Tibial nerve (tissue), 4 donors: ENCODE data around the gene BMERB1. TPM values are rescaled to one million over a fixed set of nuclear protein-coding genes. Genes with fewer than 3 reads are reported as not detected.
"Not testable (repeated sequence)": the region's sequence is repeated elsewhere in the genome, so short reads cannot be mapped to it uniquely, and the experiment has no call there.

Source experiments
- DNase-seq, 2 donors: peaks; one replicate each; pipeline ENCODE4 v3.0.0-alpha.2; 2019; ENCODE audit warnings: low spot score in 2 of 2
- H3K27ac ChIP-seq, 4 donors: fragments of 200-600 bp; sonication (generic) in 3 of 4; one replicate each; pipeline ENCODE4 v1.5.1; 2017 to 2019; ENCODE audit warnings: mild to moderate bottlenecking in 1 of 4
- H3K27me3 ChIP-seq, 2 donors: fragments of 200-600 bp; sonication (generic) in 1 of 2; one replicate each; pipeline versions ENCODE4 v1.5.1 to v1.6.0; 2017 to 2019
- H3K36me3 ChIP-seq, 3 donors: fragments of 200-600 bp; sonication (generic); one replicate each; pipeline ENCODE4 v1.5.1; 2018 to 2019
- H3K4me1 ChIP-seq, 4 donors: fragments of 200-600 bp; sonication (generic) in 3 of 4; one replicate each; pipeline ENCODE4 v1.5.1; 2017 to 2019
- H3K4me3 ChIP-seq, 4 donors: fragments of 200-600 bp; sonication (generic) in 3 of 4; one replicate each; pipeline ENCODE4 v1.5.1; 2017 to 2019; ENCODE audit warnings: mild to moderate bottlenecking in 1 of 4, moderate library complexity in 1 of 4
- H3K9me3 ChIP-seq, 4 donors: fragments of 200-600 bp; sonication (generic) in 3 of 4; one replicate each; pipeline ENCODE4 v1.5.1; 2017 to 2019
- EP300 ChIP-seq, 2 donors: sonication (generic); formaldehyde crosslinking; IDR thresholded peaks; one replicate each; pipeline ENCODE4 v1.6.1; 2017; ENCODE audit warnings: antibody characterized with exemption in 2 of 2, mild to moderate bottlenecking in 1 of 2
- POLR2A ChIP-seq, 2 donors: fragments of 450-650 bp; IDR thresholded peaks; one replicate each; pipeline ENCODE4 v1.6.1; 2017; ENCODE audit warnings: antibody characterized with exemption in 2 of 2, mild to moderate bottlenecking in 2 of 2, moderate library complexity in 2 of 2
- WGBS, 2 donors: methylation state at CpG; one replicate each; pipeline ENCODE4 v1.1.5; 2018; 5-methylcytosine and 5-hydroxymethylcytosine counted together
- total RNA-seq, 4 donors: library from RNA; depleted of rRNA; stranded (reverse); fragments of >200 nt; gene quantifications; one replicate each; pipeline ENCODE4 v1.1.0, GENCODE V29; 2016
- TF ChIP-seq, protein P1 (sequence below), 5 experiments: fragments of 200-600 bp in 3 of 5; fragments of 450-650 bp in 2 of 5; sonication (generic) in 3 of 5; IDR thresholded peaks; one replicate each; pipeline ENCODE4 v1.5.1; 2016 to 2019; ENCODE audit warnings: antibody characterized with exemption in 5 of 5, mild to moderate bottlenecking in 3 of 5, moderate library complexity in 2 of 5

Gene BMERB1
- total RNA-seq, 4 donors from 2014 or later, result 42.9 to 85.9 (median 54.8) TPM

DNA sequence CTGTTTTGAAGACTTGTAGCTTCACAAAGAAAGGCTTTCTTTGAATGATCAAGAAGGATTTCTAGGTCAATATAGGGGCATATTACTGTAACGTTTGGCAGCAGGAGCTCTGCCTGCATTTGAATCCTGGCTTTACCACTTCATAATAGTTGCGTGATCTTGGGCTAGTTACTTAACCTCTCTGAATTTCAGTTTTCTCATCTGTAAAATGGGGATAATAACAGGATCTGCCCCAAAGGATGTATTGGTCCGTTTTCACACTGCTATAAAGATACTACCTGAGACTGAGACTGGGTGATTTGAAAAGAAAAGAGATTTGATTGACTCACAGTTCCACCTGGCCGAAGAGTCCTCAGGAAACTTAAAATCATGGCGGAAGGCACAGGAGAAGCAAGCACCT lies 12.5 kb downstream of the BMERB1 start:
- H3K4me3 ChIP-seq, result no peak overlapping the region
- DNase-seq, result no peak
- 87 to 91% methylated on average over 5 of the region's 5 CpGs for WGBS, 2 donors
- H3K4me1 ChIP-seq, result no peaks in the 10 kb centered on the region
- H3K27ac ChIP-seq, result no peak overlapping the region
- TF ChIP-seq EP300 (IDR thresholded peaks at IDR 0.05) (no peak), POLR2A (IDR thresholded peaks at IDR 0.05) (no peak)
- TF ChIP-seq, protein P1, sequence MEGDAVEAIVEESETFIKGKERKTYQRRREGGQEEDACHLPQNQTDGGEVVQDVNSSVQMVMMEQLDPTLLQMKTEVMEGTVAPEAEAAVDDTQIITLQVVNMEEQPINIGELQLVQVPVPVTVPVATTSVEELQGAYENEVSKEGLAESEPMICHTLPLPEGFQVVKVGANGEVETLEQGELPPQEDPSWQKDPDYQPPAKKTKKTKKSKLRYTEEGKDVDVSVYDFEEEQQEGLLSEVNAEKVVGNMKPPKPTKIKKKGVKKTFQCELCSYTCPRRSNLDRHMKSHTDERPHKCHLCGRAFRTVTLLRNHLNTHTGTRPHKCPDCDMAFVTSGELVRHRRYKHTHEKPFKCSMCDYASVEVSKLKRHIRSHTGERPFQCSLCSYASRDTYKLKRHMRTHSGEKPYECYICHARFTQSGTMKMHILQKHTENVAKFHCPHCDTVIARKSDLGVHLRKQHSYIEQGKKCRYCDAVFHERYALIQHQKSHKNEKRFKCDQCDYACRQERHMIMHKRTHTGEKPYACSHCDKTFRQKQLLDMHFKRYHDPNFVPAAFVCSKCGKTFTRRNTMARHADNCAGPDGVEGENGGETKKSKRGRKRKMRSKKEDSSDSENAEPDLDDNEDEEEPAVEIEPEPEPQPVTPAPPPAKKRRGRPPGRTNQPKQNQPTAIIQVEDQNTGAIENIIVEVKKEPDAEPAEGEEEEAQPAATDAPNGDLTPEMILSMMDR (IDR thresholded peaks at IDR 0.05), result no peak
- H3K27me3 ChIP-seq, result no peaks in the 10 kb centered on the region
- H3K36me3 ChIP-seq, result peaks cover 0 to 5% (median 0%) of the 10 kb centered on the region in 3 donors
- peaks cover 0 to 5% (median 0%) of the 10 kb centered on the region in 4 donors for H3K9me3 ChIP-seq

DNA sequence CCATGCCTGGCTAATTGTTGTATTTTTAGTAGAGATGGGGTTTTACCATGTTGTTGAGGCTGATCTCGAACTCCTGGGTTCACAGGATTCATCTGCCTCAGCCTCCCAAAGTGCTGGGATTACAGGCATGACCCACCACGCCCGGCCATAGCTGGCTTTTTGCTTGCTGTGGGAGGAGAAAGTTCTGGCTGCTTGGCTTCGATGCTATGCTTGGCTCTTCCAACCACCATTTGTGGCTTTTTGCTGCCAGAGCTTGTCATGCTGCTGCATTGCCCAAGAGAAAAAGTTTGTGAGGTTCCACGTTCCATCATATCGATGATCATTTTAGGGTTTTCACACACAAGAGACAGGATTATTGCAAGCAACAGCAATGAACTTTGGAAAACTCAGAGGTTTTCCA lies 16.2 kb downstream of the BMERB1 start:
- Histone ChIP-seq H3K27me3 (no peaks in the 10 kb centered on the region), H3K4me3 (no peak overlapping the region), H3K36me3 (peaks cover 0 to 12% (median 0%) of the 10 kb centered on the region in 3 donors), H3K9me3 (no peaks in the 10 kb centered on the region), H3K4me1 (no peaks in the 10 kb centered on the region), H3K27ac (no peak overlapping the region)
- no peak for DNase-seq
- 79 to 88% methylated on average over 6 of the region's 6 CpGs for WGBS, 2 donors
- TF ChIP-seq, protein P1 (IDR thresholded peaks at IDR 0.05), result no peak
- TF ChIP-seq EP300 (IDR thresholded peaks at IDR 0.05) (no peak), POLR2A (IDR thresholded peaks at IDR 0.05) (no peak)

DNA sequence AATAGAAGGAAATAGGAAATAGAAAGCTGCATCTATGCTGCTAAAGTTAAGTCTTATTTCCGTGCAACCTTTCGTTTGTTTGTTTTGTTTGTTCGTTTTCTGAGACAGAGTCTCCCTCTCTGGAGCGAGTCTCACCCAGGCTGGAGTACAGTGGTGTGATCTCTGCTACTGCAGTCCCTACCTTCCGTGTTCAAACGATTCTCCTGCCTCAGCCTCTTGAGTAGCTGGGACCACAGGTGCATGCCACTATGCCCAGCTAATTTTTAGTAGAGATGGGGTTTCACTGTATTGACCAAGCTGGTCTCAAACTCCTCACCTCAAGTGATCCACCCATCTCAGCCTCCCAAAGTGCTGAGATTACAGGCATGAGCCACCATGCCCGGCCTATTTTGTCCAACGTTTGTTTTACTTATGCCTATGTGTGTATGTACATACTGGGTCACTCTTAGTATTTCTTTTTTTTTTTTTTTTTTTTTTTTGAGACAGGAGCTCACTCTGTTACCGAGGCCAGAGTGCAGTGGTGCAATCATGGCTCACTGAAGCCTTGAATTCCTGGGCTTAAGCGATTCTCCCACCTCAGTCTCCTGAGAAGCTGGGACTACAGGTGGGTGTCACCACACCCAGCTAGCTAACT lies 16.8 kb downstream of the BMERB1 start:
- H3K36me3 ChIP-seq, result peaks cover 0 to 12% (median 0%) of the 10 kb centered on the region in 3 donors
- H3K4me1 ChIP-seq, result no peaks in the 10 kb centered on the region
- DNase-seq, result no peak
- 86 to 88% methylated on average over 10 of the region's 10 CpGs for WGBS, 2 donors
- TF ChIP-seq, protein P1 (IDR thresholded peaks at IDR 0.05), result no peak
- TF ChIP-seq POLR2A (IDR thresholded peaks at IDR 0.05) (no peak), EP300 (IDR thresholded peaks at IDR 0.05) (no peak)
- no peak overlapping the region for H3K4me3 ChIP-seq
- no peaks in the 10 kb centered on the region for H3K9me3 ChIP-seq
- H3K27ac ChIP-seq, result no peak overlapping the region
- H3K27me3 ChIP-seq, result no peaks in the 10 kb centered on the region

DNA sequence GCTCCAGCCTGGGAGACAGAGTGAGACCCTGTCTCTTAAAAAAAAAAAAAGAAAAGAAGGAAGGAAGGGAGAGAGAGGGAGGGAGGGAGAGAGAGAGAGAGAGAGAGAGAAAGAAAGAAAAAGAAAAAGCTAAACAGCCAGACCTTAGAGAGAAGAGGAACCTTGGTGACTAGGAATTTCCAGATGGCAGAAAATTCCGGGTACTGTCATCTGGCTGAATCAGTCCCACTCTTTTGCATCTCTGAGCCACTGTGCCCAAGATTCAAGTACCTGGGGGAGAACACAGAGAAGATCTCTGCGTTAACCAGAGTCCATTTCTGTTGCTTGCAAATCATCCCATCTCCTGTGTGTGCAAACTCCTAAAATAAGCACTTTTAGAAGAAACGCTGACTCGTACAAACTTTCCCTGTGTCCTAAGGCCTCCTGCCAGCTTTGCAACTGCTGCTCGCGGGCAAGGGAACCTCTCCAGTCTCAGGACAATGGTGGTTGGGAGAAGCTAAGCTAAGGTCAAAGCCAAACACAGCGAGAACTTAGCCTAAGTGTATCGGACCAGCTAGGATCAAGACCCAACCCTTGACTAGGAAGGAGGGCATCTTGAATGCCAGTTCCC lies 18.0 kb downstream of the BMERB1 start:
- Histone ChIP-seq H3K36me3 (peaks cover 0 to 12% (median 0%) of the 10 kb centered on the region in 3 donors), H3K27me3 (no peaks in the 10 kb centered on the region), H3K4me3 (no peak overlapping the region), H3K4me1 (no peaks in the 10 kb centered on the region), H3K27ac (no peak overlapping the region), H3K9me3 (no peaks in the 10 kb centered on the region)
- 61 to 62% methylated on average over 8 of the region's 8 CpGs for WGBS, 2 donors
- TF ChIP-seq EP300 (IDR thresholded peaks at IDR 0.05), result no peak
- no peak for TF ChIP-seq POLR2A (IDR thresholded peaks at IDR 0.05)
- TF ChIP-seq, protein P1 (IDR thresholded peaks at IDR 0.05), result no peak
- DNase-seq, result no peak

DNA sequence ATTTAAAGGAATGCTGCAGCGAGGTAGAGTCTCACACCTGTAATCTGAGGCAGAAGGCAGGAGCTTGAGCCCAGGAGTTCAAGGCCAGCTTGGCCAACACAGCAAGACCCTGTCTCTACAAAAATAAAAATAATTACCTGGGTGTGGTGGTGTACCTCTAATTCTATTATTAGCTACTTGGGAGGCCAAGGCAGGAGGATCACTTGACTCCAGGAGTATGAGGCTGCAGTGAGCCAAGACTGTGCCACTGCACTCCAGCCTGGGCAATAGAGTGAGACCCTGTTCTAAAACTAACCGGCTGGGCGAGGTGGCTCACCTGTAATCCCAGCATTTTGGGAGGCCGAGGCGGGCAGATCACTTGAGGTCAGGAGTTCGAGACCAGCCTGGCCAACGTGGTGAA lies 18.9 kb downstream of the BMERB1 start:
- not testable (repeated sequence) for H3K9me3 ChIP-seq, H3K27me3 ChIP-seq, H3K4me1 ChIP-seq, H3K4me3 ChIP-seq, DNase-seq, H3K36me3 ChIP-seq, H3K27ac ChIP-seq
- 87 to 94% methylated on average over 7 of the region's 7 CpGs for WGBS, 2 donors

- not testable (repeated sequence) for H3K27me3 ChIP-seq, H3K9me3 ChIP-seq, DNase-seq, H3K4me1 ChIP-seq, H3K27ac ChIP-seq, H3K4me3 ChIP-seq, H3K36me3 ChIP-seq
- whole genome bisulfite sequencing, 2 donors, result 91 to 92% methylated on average over 11 of the region's 11 CpGs
Observed at GRCh38 chr16:15454933-15455332, 20.5 kb downstream of the BMERB1 start.
